NCI-H2227 (cell line): ENCODE data around the gene NUDT4.
"Not testable (repeated sequence)": the region's sequence is repeated elsewhere in the genome, so short reads cannot be mapped to it uniquely, and the experiment has no call there.

Experiments used
- DNase-seq: peaks from one replicate; lab custom pipeline; 2025; ENCODE audit not compliant: unreplicated experiment; lab: John Stamatoyannopoulos, UW

NUDT4 gene

DNA sequence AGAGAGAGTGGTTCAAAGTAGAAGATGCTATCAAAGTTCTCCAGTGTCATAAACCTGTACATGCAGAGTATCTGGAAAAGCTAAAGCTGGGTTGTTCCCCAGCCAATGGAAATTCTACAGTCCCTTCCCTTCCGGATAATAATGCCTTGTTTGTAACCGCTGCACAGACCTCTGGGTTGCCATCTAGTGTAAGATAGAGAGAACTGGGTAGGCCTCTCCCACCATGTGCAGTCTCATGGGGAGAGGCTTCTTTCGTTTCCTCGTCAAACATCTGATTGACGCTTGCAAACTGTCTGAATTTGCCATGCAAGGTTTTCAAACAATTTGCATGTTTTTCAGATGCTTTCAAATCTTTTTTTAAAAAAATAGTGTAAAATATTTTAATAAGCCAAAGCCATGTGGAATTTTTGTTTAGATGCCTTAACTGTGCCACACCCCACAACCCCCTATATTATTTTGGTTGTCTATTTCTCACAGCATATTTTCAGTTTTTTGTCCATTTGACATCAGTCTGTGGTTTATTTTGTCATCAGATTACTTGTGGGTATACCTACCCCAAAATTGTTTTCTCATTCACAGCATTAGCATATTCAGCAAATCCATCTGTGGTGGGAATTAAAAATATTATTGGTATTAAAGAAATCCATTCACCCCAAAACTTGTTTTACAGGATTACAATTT is 21.6 kb downstream of the NUDT4 start:
- not testable (repeated sequence) for DNase-seq

DNA sequence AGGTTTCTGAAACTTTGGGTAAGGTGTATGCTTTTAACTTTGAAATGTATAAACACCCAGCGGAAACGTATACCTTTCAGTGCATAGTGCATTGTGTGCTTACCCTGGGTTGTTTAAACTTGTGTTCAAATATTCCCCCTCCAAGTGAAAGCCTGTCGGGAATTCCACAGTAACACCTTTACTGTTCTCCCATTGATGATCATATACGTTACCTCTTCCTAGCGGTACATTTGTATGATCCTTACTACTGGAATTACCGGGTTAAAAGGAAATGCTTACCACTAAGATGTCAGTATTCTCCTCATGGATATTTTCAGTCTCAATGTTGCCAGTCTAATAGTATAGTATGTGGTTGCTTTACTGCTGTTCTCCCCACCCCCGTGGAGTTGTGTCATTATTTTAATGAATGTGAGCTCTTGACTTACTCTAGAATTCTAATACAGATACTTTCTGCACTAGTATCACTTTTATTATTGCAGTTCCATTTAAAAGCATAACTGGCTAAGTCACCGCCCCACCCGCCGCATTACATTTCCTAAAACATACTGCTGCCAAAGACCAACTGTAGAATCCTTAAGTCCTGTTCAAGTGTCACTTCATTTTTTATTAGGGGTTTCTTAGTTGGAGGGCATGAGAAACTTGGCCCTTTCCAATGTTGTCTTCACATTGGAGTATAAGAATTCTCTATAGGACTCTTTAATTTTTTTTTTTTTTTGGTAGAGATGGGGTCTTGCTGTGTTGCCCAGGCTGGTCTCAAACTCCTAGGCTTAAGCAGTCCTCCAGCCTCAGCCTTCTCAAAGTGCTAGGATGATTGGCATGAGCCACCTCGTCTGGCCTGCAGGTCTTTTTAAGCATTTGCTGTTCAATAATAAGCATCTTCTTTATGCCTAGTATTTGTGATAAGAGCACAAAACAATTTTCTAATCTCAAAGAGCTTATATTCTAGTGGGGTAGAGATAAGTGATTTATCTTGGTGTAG is 24.9 kb downstream of the NUDT4 start:
- no peak for DNase-seq

DNA sequence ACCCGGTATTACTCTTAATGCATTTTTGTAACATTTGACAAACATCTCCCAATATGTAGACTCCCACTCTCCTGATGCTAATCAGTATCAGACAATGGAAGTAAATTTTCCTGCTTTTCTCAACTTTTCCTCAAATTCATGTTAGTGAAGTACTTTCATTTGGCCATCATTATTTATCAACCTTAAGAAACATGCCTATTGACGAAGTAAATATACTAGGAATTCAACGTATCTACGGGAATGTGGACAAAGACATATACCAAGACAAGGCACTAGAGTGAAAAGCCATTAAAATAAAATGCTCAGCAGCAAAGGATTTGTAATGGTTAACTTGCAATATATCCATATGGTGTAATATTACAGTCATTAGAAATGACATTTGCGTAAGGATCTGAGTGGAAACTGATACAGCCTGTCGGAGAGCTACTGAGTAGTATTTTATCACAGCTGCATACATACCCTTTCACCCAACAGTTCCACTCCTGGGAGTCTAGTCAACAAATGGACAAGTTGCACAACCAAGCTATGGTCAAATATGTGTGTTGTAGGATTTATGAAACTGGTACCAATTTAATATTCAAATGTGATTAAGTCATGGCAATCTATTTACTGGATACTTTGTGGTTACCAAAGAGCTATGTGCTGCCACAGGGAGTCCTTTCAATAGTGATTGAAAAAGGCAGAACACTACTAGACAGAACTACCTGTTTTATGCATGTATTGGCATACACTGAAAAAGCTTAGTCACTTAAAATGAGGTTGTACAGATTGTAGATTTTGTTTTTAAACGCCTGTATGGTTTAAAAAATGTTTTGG is 26.5 kb downstream of the NUDT4 start:
- DNase-seq, result no peak

DNA sequence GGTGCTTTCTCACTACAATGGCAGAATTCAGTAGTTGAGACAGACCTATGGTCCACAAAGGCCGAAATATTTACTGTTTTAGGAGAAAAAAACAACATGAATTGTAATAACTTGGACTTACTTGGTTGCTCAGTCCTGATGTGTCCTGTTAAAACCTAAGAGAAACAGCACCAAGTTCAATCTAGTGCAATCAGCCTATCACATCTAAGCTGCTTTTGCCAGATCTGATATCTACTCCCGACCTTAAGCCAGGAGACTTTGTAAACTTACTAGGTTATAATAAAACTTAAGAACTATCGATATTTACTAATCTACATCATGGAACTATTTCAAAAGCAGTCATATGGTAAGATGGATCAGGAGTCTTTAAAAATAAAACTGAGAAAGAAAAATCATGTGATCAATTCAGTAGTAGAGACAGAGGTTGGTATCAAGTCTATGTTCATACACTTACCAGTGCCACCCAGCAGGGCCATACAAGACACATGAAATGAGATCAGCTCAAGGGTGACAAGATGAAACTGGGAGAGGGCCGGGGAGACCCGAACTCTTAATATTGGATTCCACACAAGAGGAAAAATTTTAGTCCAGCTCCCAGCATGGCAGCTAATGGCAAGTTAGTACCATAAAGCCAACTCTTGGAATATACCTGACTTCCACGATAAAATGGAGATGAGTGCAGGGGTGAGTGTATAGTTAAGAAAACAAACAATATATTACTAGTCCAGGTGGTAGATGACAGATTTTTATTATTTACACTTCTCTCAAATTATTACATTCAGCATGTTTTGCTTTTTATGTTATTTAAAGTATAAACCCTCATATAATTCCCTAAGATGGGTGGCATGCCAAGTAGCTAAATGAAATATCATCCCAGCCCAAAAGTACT is 27.5 kb downstream of the NUDT4 start:
- DNase-seq, result no peak

DNA sequence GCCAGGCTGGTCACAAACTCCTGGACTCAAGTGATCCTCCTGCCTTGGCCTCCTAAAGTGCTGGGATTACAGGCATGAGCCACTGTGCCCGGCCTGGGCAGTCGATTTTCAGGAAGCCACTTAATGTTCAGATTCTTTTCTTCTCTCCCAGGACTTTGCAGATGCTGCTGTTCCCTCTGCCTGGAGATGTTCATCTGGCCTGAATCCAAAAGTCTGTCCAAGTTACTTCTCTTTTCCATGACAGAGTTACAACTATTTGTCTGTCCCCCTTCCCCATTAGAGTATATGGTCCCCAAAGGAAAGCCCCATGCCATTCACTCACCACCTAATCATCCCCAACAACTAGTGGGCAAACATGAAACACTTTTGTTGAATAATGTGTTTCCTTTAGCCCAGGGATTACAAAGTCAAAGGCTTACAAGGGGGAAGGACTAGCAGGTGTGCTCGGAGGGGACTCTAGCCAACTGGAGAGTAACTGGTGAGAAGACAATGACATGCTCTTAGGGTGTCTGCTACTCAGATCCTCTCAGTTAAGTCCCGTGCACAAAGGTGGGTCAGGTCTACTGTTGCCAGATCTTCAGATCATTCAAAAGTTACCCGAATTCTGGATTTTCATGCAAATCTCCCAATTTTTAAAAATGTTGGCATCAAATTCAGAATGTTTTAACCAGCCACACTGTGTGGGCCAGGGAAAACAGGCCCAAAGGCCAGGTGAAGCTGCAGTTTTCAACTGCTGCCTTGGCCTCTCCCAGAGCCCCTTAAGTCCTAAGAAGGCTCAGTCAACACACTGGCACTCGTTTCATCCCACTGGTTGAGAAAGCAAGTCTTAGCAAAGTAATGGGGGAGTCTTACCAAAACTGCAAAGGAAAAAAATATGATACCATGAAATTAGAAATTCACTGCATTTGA is 29.6 kb downstream of the NUDT4 start:
- no peak for DNase-seq

DNA sequence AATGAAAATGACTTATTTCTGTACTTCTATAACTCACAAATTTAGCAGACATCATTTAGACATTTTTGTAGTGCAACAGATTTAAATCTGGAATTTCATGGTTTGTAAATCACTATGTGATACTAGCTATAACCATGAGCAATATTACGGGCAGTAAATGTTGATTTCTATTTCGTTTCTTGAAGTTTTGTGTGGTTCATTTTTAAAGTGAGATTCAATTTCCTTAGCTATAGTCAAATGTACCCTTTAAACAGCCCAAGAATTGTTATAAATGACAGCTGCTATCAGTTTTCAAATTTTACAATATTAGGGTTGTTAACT is 30.2 kb downstream of the NUDT4 start:
- no peak for DNase-seq

DNA sequence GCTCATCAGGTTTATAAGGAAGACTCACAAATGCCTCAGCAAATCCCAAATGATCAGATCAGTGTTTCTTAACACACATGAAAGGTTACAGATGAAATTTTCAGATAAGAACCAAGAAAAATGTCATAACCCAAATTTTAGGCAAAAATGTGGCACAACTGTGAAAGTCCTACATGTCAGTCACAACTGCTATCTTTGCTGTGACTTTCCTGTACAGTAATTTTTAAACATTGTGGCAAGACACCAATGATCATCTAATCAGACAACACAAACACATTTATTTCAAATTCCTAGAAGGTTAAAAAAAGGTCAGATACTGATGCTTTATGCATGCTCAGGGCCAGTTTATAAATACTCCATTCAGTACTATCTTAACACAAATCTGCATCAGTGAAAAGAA is 31.1 kb downstream of the NUDT4 start:
- no peak for DNase-seq

DNA sequence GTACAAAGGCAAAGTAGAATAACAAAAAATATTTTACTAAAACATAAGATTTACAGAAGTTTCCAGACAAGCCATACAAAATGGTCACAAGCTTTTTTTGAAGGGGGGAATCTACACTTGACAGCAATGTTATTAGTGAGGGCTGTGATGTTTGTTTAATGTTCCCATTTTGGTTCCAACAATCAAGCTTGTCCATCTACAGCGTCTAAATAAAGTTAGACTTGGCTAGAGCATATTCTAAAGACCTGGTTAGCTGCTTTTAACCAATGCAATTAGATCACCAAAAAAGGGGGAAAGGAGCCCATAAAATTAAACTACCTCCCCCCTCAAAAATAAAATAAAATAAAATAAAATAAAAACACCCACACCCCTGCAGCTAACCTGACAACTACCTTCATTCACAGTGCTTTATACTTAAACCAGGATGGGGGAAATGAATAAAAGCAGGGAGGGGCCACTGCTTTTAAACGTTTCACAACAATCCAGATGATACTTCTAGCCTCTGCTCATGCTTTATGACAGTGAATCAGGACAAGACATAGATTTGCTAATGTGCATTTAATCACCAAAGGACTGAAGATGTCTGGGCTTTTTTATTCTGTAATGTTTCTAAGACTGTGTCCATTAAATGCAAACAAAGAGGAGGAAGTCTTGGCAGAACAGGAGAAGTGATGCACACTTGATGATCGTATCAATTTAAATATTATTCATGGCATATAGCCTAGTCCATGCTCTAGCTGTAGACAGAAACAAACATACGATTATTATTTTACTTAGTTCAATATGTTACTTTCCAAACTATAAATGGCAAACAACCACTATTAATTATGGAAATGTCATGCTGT is 31.8 kb downstream of the NUDT4 start:
- DNase-seq, result not testable (repeated sequence)

DNA sequence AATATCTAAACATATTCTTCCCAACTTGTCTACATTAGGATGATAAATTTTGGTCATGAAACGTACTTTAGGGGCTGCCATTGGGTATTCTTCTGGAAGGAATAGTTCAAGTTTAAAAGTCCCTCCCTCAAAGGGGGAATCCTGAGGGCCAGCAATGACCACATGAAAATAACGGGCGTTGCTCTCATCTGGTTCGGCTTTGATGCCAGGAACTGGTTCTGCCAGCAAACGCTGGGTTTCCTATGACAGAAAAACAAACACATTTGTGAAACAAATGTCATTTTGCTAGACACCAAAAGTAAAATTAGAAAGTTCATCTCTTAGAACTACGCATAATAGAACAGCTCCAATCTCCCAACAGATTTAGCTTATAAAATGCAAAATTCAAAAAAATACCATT is 33.3 kb downstream of the NUDT4 start:
- DNase-seq, result not testable (repeated sequence)

DNA sequence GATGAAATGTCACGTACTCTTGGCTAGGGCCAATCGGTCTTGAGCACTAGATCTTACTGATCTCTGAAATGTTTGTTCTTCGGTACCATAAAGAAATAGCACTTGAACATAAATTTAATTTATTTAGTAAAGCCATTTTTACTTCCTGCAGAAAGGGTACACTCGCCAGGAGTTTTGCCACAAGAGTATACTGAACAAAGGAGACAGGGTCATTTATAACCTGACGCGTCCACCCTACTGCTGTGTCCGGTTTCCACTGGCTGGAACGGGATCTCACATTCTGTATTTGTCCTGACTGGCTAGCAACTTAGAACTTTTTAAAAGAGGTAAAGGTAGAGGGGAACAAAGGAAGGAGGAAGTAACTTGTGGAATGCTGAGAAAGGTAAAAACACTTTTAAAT is 34.7 kb downstream of the NUDT4 start:
- DNase-seq, result not testable (repeated sequence)

DNA sequence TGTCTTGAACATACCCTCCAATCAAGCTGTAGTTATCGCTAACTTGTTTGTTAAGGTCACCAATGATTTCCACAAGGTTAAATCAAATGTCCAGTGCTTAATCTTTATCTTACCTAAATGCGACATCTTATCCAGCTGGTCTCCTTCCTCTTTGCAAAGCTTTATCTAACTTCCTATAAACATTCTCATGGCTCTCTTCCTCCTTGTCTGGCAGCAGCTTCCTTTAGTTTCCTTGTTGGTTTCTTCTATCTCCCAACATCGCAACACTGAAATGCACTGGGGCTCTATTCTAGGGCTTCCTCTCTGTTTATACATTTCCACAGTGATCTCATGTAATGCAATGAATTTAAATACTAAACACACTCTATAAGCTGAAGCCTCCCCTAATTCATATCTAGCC is 35.3 kb downstream of the NUDT4 start:
- DNase-seq, result no peak

DNA sequence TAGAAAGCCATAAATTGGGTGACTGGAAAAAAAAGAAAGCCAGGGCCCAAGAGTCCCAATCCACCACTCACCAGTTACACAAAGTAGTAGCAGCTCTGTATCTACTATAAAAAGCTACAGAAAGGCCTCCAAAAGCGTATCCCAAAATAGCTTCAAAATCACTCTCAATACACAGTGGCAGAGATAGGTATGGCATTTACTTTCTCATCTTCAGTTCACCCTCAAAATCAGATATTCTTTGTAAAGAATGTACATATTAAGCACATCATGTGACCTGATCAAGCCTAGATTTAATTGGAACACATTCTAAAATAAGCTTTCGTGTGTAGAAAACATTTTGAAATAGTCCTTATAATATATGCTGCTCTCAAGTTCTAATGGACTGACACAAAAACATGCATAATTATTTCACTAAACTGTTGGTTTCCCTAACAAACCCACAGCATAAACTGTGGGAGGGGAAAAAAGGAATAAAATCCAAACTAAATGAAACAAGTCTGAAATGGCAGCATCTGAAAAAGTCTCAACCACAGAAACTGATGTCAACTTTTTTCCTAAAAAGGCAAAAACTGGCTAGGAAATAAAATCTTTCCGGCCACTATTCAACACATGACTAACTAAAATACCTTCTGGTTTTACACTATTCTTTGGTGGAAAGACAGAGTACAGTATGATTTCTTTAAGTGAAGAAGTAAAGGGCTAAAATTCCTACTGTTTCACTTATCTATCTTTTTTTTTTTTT is 38.2 kb downstream of the NUDT4 start:
- DNase-seq, result no peak

DNA sequence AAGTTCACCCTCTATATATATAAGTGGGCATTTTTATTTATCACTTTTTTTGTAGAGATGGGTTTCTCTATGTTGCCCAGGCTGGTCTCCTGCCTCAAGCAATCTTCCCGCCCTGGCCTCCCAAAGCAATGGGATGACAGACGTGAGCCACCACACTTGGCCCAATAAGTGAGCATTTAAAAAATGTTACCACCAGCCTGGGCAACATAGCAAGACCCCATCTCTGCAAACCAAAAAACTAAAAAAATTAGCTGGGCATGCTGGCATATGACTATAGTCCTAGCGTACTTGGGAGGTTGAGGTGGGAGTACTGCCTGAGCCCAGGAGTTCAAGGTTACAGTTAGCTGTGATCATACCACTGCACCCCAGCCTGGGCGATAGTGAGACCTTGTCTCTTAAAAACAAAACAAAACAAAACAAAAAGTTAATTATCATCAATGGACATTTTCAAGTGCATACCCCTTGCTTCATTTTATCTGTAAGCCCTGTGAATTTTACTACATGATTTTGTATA is 40.3 kb downstream of the NUDT4 start:
- DNase-seq, result no peak

DNA sequence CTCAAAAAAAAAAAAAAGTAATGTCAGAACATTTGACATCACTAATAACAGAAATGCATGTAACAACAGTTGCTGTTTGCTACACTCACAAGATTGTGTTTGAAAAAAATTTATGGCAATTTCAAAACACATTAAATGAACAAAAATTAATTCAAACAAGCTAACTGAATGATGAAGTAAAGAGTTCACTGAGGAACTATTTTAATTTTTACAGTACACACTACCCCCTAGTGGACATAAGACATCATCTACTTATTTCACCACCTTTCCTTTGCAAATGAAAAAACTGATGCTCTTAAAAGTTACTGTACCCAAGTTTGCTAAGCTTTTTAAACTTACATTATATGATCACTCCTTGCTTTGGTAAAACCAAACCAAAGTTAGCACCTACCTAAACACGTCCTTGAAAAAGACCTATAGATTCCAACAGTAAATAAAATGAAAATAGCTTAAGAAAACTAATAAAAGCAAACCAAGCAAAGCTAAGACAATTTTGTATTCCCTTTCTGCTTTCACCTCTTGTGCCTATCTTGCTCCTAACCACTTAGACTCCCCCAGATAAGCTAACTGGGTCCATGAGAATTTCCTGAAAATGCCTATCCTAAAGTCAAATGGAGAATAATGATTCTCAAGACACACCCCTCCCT is 41.8 kb downstream of the NUDT4 start:
- DNase-seq, result peak; percentile 51

DNA sequence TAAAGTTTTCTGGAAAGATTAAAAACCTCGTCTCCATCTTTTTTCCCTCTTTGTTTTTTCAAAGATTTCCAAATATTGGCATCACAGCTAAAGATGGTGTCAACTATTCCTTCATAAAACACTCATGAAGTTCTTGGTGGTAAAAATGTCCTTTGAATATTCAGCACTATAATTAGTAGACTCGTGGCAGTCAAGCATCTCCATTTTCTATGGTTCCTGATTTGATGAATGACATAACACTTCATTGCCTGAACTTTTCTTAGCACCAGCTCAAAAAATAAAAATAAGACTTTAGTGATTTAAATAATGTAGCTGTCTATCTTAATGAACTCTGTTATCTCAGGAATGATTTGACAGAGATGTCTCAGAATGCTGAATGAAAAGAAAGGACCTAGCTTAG is 44.3 kb downstream of the NUDT4 start:
- DNase-seq, result no peak

DNA sequence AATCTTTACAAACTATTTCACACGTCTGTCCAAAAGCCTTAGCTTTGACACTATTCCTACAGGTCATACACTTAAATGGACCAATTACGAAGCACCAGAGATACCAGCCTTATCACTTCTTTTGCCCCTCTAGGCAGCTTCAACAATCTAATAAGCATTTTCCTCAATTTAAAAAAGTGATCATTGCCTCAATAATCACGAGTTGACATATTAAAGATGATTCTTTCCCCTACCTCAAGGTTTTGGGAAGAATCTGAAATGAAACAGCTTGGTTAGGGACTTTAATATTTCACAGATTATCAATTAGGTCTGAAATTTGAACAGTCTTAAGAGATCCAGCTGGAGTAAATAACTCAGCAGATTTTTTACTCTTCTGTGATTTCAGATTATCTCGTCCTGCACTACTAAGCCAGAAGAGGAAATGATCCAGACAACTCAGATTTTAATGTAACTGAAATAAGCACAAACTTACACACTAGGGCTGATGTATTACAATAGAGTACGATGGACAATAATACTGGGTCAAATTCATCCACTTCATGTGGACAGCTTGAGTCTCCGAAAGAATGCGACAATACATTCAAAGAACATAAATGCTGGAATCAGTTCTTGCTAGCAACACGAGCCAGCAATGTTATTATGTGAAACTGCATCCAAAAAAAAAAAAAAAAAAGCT is 48.1 kb downstream of the NUDT4 start:
- DNase-seq, result no peak

DNA sequence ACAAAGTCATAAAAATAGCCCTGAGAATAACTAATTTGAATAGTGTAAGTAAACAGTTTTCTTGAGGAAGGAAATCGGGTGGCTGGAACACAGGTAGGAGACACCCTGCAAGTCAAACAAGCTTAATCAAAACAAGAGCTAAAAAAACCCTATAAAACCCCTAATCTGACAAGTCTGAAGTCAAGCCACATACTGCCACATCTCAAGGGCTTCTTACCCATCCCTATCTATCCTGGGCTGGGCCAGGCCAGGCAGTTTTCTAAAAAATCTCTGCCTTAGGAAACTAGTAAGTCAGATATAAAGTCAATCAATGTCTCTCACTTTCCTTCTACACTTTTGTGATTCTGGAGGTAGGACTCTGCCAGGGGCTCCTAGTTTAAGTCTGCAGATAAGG is 48.7 kb downstream of the NUDT4 start:
- no peak for DNase-seq
